Measurements from ENCODE around the gene RAB3B.

RAB3B gene

DNA sequence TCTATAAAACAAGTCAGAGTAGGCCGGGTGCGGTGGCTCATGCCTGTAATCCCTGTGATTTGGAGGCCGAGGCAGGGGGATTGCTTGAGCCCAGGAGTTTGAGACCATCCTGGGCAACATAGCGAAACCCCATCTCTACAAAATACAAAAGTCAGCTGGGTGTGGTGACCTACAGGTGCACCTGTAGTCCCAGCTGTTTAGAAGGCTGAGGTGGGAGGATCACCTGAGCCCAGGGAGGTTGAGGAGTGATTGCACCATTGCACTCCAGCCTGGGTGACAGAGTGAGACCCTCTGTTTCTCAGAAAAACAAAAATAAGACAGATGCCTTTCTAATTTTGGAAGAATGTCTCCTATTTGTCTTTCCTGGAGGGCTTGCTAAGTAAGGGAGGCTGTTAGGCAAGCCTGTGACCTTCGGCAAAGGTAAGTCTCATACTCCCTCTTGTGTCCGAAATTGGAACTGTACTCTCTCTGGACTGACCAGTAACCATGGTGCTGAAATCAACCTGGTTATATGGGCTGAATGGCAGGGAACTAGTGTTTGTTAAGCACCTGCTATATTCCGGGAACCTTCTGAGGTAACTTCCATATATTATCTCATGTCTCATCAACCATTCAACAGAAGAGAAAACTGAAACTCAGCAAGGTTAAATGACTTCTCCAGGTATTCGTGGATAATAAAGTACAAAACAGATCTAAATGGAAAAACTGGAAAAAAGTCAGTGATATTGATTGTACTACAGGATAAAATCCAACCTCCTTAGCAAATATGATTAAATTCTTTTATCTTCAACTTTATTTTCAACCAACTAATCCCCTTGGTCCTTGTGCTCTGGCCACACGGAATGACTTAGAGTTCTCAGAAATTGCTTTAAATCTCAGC, 11.8 kb upstream of the RAB3B start:
- TF ChIP-seq, protein P1, sequence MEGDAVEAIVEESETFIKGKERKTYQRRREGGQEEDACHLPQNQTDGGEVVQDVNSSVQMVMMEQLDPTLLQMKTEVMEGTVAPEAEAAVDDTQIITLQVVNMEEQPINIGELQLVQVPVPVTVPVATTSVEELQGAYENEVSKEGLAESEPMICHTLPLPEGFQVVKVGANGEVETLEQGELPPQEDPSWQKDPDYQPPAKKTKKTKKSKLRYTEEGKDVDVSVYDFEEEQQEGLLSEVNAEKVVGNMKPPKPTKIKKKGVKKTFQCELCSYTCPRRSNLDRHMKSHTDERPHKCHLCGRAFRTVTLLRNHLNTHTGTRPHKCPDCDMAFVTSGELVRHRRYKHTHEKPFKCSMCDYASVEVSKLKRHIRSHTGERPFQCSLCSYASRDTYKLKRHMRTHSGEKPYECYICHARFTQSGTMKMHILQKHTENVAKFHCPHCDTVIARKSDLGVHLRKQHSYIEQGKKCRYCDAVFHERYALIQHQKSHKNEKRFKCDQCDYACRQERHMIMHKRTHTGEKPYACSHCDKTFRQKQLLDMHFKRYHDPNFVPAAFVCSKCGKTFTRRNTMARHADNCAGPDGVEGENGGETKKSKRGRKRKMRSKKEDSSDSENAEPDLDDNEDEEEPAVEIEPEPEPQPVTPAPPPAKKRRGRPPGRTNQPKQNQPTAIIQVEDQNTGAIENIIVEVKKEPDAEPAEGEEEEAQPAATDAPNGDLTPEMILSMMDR (IDR thresholded peaks at IDR 0.05; ENCODE audit: low read depth, low read length): peak; percentile 86
- DNase-seq (ENCODE audit: extremely low read depth, low read depth): peak; percentile 84

DNA sequence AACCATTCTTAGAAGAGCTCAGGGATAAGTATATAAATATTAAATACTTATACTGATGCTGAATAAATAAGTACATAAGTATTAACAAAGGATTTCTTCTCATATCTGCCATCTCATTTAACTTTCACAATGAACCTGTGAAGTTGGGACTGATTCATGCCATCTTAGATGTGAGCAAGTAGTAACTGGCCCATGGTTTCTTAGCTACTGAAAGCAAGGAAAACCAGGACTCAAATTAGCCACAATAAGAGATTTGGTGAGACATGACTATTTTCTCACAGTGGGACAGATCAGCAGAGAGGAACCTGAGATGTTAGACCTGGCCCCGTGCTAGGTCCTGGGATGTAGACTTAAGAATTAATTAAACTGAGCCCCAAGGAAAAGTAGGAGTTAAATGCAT, 8.2 kb upstream of the RAB3B start:
- TF ChIP-seq, protein P1 (IDR thresholded peaks at IDR 0.05; ENCODE audit: low read depth, low read length): no peak
- no peak for DNase-seq (ENCODE audit: extremely low read depth, low read depth)

DNA sequence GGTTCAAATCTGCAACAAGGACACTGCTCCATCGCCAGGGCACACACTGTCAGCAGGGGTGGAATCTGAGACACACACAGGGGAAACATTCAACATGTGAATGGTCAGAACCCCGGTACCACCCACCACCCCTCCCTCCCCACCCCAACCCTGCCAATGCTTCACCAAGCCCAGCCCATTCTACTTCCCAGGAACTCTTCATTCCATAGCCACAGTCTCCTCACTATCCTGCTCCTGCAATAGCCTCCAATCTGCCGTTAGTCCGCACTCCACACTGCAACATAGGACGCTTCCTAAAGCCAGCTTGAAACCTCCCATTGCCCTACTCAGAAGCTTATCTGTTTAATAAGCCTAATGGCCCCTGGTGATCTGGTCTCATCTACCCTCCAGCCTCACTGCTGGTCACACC, 7.5 kb upstream of the RAB3B start:
- no peak for DNase-seq (ENCODE audit: extremely low read depth, low read depth)
- TF ChIP-seq, protein P1 (IDR thresholded peaks at IDR 0.05; ENCODE audit: low read depth, low read length): no peak

DNA sequence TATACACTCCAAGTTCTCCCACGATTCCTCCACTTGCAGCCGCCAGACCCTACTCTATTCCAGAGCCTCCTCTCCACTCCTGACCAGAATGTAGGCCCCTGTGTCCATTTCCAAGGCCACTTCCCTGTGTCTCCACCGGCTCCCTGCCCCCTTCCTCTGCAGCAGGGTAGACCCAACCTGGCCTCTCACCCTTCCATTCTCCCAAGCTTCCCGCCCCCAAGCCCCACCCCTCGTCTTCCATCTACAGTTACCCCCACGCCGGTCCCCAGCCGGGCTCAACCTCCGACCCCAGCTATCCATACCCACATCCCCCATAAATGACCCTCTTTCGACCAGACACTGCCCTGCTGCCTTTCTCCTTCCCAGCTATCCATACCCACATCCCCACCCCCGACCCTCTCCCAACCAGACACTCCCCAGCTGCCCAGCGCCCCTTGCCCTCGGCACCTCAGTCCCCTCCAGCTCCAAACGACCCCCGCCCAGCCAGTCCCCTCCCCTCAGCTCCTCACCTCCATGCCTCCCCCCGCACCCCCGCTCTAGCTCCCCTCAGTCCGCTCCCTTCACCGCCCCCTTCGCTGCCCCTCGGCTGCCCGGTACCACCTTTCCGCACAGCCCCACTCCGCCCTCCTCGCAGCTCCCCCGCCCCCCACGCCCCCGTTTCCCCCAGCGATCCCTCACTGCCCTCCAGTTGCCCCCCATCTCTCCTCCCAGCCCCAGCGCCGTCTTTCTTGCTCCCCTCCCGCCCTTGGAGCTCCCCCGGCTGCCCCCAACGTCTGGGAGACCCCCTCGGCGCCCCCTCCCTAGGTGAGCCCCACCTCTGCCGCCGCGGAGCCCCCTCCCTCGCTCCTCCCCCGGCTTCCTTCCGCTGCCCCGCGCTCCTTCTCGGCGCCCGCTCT, 670 bp downstream of the RAB3B start:
- DNase-seq (ENCODE audit: extremely low read depth, low read depth): no peak
- TF ChIP-seq, protein P1 (IDR thresholded peaks at IDR 0.05; ENCODE audit: low read depth, low read length): no peak

DNA sequence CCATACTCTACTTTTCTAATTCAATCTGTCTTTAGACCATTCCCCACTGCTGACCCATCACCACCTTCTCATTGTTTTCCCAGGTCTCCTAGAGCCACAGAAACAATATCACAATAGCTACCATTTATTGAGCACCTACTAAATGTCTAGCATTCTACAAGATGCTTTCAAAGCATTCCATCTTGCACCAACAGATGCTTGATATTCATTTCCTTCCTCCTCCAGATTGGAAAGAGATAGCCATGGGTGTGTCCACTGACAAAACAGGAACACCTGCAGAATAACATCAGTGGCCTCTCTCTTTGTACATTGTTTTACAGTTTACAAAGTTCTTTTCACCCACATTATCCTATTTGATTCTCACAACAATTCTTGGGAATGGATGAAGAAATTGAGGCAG, 2.2 kb downstream of the RAB3B start:
- TF ChIP-seq, protein P1 (IDR thresholded peaks at IDR 0.05; ENCODE audit: low read depth, low read length): no peak
- DNase-seq (ENCODE audit: extremely low read depth, low read depth): no peak

DNA sequence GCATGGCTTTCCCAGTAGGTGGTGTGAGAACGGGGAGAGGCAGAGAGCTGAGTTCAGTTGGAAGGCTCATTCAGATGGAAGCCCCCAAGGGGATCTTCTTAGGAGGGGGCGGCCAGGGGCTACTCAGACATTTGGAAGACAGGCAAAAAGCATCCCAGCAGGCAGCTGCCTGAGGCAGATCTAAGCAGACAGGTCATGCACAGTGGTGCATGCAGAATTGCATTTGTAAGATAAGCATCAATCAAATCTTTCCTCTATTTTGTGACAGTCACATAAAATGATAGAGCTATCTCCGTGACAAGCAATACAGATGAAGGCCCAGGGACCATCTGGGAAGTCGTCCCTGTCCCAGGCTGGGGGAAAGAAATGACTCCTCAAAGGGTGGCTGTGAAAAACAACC, 3.8 kb downstream of the RAB3B start:
- no peak for DNase-seq (ENCODE audit: extremely low read depth, low read depth)
- TF ChIP-seq, protein P1 (IDR thresholded peaks at IDR 0.05; ENCODE audit: low read depth, low read length): no peak

DNA sequence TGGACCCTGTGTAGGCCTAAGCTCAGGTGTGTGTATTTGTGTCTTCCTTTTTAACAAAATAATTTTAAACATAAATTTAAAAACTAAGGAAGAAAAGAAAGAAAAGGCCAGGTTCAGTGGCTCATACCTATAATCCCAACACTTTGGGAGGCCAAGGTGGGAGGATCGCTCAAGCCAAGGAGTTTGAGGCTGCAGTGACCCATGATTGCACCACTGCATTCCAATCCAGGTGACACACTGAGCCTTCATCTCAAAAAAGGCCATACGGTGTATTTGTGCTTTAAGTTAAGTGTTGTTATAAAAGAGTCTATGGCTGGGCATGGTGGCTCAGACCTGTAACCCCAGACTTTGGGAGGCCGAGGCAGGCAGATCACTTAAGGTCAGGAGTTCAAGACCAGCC, 8.3 kb downstream of the RAB3B start:
- no peak for DNase-seq (ENCODE audit: extremely low read depth, low read depth)
- TF ChIP-seq, protein P1 (IDR thresholded peaks at IDR 0.05; ENCODE audit: low read depth, low read length): no peak

Measured in AG09319 (cell line).